Amygdala (tissue), 56 donors: ENCODE results near the gene GM2A.
"Not testable (repeated sequence)": the region's sequence is repeated elsewhere in the genome, so short reads cannot be mapped to it uniquely, and the experiment has no call there.

Experiments used
- DNase-seq, 56 donors: peaks; one replicate each; lab custom pipeline; 2025; lab: John Stamatoyannopoulos, UW

GM2A gene

DNA sequence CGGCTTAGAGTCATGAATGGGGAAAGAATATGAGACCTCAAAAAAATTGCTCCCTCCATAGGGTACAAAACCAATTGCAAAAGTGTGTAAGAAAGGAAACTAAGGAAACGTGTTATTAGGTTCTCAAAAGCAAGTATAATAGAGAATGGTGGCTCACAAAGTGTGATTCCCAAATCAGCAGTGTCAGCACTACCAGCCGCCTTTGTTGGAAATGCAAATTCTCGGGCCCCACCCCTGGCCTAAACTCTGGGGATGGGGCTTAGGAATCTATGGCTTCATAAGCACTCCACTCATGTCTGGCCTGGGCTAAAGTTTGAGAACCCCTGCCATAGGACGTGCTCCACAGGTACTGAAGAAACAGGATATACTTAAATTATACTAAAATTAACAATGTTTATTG is 27.5 kb upstream of the GM2A start:
- DNase-seq = no peak

DNA sequence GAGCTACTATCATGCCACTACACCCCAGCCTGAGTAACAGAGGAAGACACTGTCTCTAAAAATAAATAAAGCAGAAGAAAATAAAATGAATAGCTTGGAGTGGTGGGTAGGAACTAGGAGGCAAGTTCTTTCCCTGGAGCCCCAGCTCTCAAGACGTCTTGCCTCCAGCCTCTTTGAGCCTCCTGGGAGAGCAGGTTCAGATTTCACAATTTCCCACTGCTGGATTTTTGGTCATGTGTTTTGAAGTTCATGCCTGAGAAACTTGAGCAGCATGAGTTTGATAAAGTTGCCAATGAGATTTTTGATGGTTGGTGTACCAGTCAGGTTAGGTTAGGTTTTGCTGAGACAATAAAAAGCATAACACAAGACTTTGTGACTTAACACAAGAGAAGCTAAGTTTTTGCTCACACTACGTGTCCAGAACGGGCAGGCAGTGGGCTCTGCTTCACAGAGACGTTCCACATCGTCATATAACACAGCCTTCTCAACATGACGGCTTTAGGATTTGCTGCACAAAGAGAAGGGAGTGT is 25.0 kb upstream of the GM2A start:
- DNase-seq = no peak

DNA sequence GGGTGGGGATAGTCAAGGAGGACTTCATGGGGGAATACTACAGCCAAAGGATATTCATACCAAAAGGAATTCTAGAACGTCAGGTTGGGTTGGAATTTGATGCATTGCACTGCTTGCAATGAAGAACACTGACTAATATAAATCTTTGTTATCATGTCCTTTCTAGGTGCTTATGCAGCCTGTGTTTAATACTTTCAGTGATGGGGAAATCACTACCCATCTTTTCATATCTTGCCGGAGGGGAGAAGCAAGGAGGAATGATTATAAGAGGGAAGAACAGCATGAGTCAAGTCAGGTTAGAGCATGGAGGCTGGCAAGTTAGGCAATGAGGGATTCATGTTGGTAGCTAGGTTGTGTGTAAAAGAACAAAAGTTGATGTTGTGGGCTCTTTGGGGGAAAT is 24.0 kb upstream of the GM2A start:
- DNase-seq = no peak

DNA sequence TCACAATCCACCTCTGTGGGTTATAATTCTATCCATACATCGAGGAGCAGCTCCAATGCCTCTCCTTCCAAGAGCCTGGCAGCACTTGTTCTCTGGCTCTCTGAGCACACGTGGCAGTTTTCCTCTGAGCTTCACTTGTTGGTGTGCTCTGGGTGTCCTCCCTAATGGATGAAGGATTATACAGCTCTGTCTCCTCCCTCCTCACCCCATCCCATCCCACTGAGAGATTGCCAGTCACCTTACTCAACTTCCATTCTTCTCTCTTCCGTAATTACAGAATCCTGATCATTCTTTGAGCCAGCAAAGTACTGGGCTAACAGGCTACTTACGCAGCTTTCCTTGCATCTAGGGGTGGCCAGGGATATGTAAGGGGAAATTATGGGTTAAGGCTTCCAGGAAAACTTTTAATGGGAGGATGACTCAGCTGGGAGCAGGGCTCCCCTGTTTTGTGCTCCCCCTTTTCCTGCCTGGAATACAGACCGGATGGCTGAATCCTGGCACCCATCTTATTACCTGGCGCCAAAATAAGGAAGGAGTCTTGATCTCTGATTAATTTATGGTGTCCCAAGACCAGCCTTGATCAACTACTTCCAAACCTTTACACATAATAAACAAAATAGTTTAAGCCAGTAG is 22.8 kb upstream of the GM2A start:
- DNase-seq = no peak

- DNase-seq = no peak
These were observed 21.6 kb upstream of the GM2A start for GRCh38 chr5:151231359-151231758.

- DNase-seq = no peak
These were observed 19.3 kb upstream of the GM2A start for GRCh38 chr5:151233616-151234085.

- no peak for DNase-seq
These were observed 18.3 kb upstream of the GM2A start for GRCh38 chr5:151234476-151235238.

DNA sequence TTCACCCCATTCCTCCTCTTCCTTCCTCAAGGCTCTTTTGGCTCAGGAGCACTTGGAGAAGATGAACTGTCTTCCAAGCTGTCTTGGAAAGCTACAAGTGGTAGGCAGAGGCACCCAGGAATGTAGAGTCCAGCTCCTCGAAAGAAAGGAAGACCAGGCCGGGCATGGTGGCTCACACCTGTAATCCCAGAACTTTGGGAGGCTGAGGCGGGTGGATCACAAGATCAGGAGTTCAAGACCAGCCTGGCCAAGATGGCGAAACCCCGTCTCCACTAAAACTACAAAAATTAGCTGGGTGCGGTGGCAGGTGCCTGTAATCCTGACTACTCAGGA is 17.8 kb upstream of the GM2A start:
- not testable (repeated sequence) for DNase-seq

DNA sequence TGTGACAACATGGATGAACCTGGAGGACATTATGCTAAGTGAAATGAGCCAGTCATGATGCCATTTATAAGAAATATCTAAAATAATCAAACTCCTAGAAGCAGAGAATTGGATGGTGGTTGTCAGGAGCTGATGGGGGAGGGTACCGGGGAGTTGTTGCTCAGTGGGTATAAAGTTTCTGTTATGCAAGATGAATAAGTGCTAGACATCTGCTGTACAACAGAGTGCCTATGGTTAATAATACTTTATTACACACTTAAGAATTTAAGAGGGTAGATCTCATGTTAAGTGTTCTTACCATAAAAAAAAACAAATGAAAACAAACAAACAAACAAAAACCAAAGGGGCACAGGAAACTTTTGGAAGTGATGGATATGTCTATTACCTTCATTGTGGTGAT is 16.1 kb upstream of the GM2A start:
- no peak for DNase-seq

DNA sequence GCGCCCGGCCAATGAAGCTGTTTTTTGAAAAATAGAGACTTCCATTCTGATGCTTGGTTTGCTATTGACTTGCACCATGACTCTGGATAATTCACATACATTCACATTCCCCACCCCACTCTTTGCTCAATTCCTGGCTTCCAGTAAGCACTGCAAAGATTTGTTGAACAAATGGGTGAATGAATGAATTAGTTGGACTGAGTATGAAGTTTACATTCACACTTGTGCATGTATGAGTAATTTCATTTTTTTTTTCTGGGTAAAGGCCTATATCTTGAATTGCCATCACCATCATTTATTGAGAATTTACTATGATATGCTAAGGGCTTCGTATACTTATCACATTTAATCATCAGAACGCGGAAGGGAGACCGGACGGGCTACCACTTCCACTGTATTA is 15.3 kb upstream of the GM2A start:
- no peak for DNase-seq

DNA sequence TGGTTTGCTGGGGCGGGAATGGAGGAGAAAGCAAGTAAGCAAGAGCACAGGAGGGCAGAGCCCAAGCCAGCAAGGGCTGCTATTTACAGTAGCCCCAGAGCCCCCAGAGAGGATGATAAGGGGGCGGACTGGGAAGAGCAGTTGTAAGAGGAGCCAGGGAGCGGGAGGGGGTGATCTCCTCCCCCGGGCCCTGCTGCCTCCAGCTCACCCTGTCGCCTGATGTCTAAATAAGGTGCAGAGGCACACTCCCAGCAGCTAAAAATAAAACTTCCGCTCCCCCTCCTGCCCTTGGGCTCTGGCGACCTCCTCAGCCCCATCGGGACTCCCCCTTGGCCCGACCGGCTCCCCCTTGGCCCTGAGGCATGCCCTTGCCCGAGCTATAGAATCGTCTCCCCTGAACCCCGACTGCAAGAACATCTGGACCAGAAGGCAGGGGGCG is 14.7 kb upstream of the GM2A start:
- DNase-seq = no peak

GRCh38 chr5:151239237-151239861 is 13.6 kb upstream of the GM2A start:
- peak in 32 of 56 donors; percentile 3 to 76 (median 32) for DNase-seq

GRCh38 chr5:151240268-151240835 is 12.6 kb upstream of the GM2A start:
- DNase-seq = not testable (repeated sequence)

DNA sequence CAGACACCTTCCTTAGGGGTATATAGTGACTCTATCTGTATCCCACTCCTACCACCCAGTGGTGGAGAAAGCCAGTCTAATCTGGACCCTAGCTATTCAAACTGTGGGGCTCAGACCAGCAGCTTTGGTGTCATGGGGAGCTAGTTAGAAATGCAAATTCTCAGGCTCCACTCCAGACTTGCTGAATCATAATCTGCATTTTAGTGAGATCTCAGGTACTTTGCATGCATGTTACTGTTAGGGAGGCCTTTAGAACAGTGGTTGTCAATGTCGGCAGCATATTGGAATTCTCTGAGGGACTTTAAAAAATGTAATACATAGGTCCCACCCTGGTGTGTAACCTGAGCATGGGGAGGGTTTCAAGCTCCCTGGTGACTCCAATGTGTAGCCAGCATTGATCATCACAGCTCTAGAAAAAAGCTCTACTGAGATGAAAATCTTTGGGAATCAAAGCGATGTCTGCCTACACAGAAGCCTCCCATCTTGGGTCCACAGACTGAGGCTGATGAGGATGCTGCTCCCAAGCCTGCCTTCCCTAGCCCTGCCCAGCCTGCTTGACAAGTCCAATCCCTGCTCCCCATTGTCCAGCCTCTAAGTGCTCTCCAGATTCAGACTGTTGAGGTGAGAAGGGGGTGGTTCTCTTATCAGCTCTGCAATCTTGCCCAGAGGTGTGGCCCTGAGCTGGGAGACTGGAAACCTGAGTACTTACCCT is 11.9 kb upstream of the GM2A start:
- no peak for DNase-seq

DNA sequence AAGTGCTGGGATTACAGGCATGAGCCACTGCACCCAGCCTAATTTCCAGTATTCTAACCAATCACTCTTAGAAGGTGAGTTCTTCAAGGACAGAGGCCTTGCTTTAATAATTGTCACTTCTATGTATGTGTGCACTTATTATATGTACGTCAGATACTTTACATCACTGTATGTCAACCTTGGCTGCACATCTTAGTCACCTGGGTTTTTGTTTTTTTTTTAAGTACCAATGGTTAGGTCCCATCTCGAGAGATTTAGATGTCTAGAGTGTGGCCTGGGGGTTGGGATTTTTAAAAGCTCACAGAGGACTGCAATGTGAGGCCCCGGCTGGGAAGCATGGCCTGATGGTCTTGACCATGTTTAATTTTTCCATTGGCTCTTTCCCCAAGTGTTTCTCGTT is 9.9 kb upstream of the GM2A start:
- DNase-seq = no peak

DNA sequence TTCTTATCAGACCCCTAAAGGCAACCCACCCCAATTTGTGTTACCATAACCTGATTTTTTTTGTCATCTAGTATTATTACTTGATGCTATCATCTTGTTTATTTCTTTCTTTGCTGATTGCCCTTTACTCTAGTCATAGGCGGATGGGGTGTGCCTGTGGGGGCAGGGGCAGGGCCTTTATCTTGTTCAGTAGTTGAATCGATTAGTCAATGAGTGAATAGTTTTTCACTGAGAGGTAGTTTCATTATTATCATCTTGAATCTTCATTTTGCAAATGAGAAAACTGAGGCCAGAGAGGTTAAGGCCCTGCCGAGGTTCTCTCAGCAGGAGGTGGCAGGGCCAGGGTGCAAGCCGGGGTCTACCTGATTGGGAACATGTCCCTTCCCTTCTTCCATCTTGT is 9.4 kb upstream of the GM2A start:
- no peak for DNase-seq

- DNase-seq = no peak
These were observed 8.8 kb upstream of the GM2A start for GRCh38 chr5:151244206-151244605.

DNA sequence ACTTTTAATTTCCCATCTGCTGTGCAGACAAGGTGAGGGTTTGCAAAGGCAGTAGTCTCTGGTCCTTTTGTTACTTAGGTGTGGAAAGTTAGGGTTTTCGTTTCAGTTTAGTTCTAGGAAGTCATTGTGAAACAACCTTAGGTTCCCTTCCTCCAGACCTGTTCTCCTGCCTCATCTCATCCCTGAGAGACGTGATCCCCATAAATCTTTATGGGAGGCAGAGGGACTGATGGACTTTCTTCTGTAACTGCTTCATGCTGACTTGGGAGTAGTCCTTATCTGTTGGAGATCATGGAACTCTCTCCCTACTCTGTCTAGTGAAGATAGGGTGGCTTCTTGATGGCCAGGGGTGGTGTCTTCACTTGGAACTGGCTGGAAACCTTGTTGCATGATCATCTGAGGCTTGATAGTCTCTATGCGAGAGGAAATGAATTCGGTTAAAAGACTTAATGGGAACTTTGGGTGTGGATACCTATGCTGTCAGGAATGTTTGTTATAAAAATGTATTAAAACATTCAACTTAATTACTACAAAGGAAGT is 7.2 kb upstream of the GM2A start:
- DNase-seq = no peak

- no peak for DNase-seq
These were observed 4.3 kb upstream of the GM2A start for GRCh38 chr5:151248651-151249050.

GRCh38 chr5:151249281-151249680 is 3.7 kb upstream of the GM2A start:
- DNase-seq = no peak
